Measurements from ENCODE around the gene SARM1. TPM values are rescaled to one million over a fixed set of nuclear protein-coding genes. Genes with fewer than 3 reads are reported as not detected.

Gene SARM1
- total and polyA plus RNA-seq, 2 donors (not counting 3 experiments of a cell fraction or from before 2014, with no cell fraction given) = 5.6 to 7.0 TPM

DNA sequence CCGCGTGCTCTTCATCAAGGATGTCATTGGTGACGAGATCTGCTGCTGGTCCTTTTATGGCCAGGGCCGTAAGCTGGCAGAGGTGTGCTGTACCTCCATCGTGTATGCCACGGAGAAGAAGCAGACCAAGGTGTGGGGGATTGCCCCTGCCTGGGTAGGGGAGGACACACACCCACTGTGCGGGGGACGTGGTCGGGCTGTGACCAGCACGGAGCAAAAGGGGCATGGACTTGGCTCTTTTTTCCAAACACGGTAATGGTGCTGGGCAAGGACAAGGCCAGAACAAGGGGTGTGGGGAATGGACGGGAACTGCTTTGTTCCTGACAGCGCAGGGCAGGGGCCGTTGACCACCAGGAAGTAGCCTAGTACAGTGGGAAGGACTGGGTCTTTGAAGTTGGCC, 29.2 kb upstream of the SARM1 start:
- Histone ChIP-seq H3K27me3 (ENCODE audit: control insufficient read depth in 2 of 2, insufficient read depth in 2 of 2, low read length in 2 of 2) (no peaks in the 10 kb centered on the region), H3K79me2 (ENCODE audit: control insufficient read depth, insufficient read depth, low read length) (peaks cover 24% of the 10 kb centered on the region), H3K9me3 (replicated peaks; ENCODE audit: control insufficient read depth, insufficient read depth, low read length) (no peaks in the 10 kb centered on the region), H3K4me2 (ENCODE audit: insufficient read depth, low read length) (no peak overlapping the region), H3K9ac (replicated peaks; ENCODE audit: extremely low read depth, insufficient read depth, low read length) (no peak overlapping the region), H3K4me3 (replicated peaks in 1 of 3; ENCODE audit: insufficient read depth in 1 of 3, low read depth in 1 of 3, low read length in 3 of 3) (no peak overlapping the region), H3K36me3 (ENCODE audit: control insufficient read depth in 2 of 2, extremely low read depth in 1 of 2, insufficient read depth in 2 of 2, low read length in 2 of 2) (peaks cover 24 to 50% of the 10 kb centered on the region in 2 experiments), H3K27ac (ENCODE audit: insufficient read depth, low read depth, low read length) (no peak overlapping the region), H3K9me1 (replicated peaks; ENCODE audit: control insufficient read depth, extremely low read depth, insufficient read depth, low read length) (no peaks in the 10 kb centered on the region), H2AFZ (ENCODE audit: low read depth, low read length) (no peak overlapping the region), H4K20me1 (replicated peaks; ENCODE audit: control insufficient read depth, extremely low read depth, insufficient read depth, low read length) (no peaks in the 10 kb centered on the region), H3K4me1 (ENCODE audit: control insufficient read depth, extremely low read depth, insufficient read depth, low read length) (peaks cover 43% of the 10 kb centered on the region)
- TF ChIP-seq, protein P1, sequence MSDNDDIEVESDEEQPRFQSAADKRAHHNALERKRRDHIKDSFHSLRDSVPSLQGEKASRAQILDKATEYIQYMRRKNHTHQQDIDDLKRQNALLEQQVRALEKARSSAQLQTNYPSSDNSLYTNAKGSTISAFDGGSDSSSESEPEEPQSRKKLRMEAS (IDR thresholded peaks at IDR 0.05; ENCODE audit: insufficient read depth, insufficient read length) = no peak
- TF ChIP-seq GATA2 (IDR thresholded peaks at IDR 0.05; ENCODE audit: insufficient read depth, insufficient read length, low read depth, low read length) (no peak), FOS (IDR thresholded peaks at IDR 0.05; ENCODE audit: borderline replicate concordance, insufficient read depth, low read length) (no peak), EZH2 (IDR thresholded peaks at IDR 0.05; ENCODE audit: borderline replicate concordance, low read depth, low read length, severe bottlenecking) (no peak), POLR2A (IDR thresholded peaks at IDR 0.05; ENCODE audit: low read depth, low read length) (no peak)
- TF ChIP-seq, protein P2, sequence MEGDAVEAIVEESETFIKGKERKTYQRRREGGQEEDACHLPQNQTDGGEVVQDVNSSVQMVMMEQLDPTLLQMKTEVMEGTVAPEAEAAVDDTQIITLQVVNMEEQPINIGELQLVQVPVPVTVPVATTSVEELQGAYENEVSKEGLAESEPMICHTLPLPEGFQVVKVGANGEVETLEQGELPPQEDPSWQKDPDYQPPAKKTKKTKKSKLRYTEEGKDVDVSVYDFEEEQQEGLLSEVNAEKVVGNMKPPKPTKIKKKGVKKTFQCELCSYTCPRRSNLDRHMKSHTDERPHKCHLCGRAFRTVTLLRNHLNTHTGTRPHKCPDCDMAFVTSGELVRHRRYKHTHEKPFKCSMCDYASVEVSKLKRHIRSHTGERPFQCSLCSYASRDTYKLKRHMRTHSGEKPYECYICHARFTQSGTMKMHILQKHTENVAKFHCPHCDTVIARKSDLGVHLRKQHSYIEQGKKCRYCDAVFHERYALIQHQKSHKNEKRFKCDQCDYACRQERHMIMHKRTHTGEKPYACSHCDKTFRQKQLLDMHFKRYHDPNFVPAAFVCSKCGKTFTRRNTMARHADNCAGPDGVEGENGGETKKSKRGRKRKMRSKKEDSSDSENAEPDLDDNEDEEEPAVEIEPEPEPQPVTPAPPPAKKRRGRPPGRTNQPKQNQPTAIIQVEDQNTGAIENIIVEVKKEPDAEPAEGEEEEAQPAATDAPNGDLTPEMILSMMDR (IDR thresholded peaks at IDR 0.05; ENCODE audit: extremely low read depth in 1 of 2, insufficient read depth in 1 of 2, low read depth in 1 of 2, low read length in 2 of 2) = no peak
- dilution Hi-C loops (cut with MboI; ENCODE audit: extremely low pct_ligation_motif_present, low sequenced_read_pairs) (no loop called here), intact Hi-C loops (cut with micrococcal nuclease) (no loop called here)
- DNase-seq (ENCODE audit: low read depth, low spot score) (no peak), FAIRE-seq (no peak)
- POLR2A ChIA-PET = no interaction called here
- no TSS peak for BruUV-seq (replicated peaks)
- CTCF ChIA-PET = no interaction called here
